Measurements from ENCODE around the gene MAP4K2.

Gene MAP4K2

DNA sequence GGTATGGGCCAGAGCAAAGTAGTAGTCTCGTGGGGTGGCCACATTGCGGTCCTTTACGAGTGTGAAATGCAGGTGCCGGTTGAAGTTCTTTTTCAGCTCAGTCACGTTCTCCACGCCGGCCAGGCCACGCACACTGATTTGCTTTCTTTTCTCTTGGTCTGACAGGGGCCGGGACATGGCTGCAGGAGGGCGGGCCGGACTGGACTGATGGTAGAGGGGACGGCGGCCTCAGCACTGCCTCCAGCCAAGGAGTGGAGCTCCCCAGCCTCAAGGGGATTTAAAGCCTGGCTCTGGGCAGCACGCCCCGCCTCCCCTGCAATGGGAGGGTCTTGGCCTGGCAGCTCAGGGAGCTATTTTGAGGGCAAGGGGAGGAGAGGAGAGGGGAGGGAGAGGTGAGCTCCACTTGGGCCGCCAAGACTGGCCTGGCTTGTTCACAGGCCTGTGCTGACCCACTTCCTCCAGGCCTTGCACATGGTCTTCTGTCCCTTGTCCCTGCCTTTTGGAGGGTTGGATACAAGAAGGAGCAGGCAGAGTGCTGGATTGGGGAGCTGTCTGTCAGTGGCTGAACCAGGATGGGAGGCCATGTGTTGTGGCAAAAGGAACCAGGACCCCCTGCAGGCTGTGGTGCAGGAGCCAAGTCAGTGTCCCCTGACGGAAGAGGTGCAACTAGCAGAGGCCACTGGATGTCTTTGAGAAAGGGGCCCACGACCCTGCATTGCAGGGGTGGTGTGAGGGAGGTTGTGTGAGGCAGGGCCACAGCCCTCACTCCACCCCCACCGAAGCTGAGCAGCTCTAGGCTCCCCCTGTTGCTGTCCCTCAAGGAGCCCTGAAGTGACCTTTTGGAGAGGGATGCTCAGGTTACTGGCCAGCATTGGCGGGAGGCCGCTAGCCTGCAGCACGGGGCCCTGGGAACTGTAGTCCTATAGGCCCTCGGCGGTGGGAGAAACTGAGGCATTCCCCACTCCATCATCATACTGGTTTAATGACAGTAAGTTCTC is 43.0 kb downstream of the MAP4K2 start, which contains the start of gene PYGM:
TSS of gene PYGM (minus strand) at position 253 of the 998 bp plus-strand sequence. CDS start at position 177, 76 bp downstream.
- no peak within 1 kb of the TSS for H3K4me2 ChIP-seq (ENCODE audit: low read depth, low read length)
- no peak within 1 kb of the TSS for H3K4me3 ChIP-seq (ENCODE audit: low read length)
- H2AFZ ChIP-seq (ENCODE audit: low read length), result no peak within 1 kb of the TSS
- no peaks in the 10 kb centered on the region for H3K27me3 ChIP-seq (replicated peaks; ENCODE audit: insufficient read depth, low read length)
- no peak for DNase-seq
- H3K9ac ChIP-seq (ENCODE audit: low read length), result no peak within 1 kb of the TSS
- no peaks in the 10 kb centered on the region for H3K9me2 ChIP-seq (replicated peaks; ENCODE audit: insufficient read depth, low read length)
- no peaks in the 10 kb centered on the region for H3K4me1 ChIP-seq (ENCODE audit: low read length)
- TF ChIP-seq EZH2phosphoT487 (IDR thresholded peaks at IDR 0.05; ENCODE audit: low read length) (no peak), EZH2 (optimal IDR thresholded peaks at IDR 0.05; ENCODE audit: low read depth, low read length) (no peak)
- TF ChIP-seq, protein P1, sequence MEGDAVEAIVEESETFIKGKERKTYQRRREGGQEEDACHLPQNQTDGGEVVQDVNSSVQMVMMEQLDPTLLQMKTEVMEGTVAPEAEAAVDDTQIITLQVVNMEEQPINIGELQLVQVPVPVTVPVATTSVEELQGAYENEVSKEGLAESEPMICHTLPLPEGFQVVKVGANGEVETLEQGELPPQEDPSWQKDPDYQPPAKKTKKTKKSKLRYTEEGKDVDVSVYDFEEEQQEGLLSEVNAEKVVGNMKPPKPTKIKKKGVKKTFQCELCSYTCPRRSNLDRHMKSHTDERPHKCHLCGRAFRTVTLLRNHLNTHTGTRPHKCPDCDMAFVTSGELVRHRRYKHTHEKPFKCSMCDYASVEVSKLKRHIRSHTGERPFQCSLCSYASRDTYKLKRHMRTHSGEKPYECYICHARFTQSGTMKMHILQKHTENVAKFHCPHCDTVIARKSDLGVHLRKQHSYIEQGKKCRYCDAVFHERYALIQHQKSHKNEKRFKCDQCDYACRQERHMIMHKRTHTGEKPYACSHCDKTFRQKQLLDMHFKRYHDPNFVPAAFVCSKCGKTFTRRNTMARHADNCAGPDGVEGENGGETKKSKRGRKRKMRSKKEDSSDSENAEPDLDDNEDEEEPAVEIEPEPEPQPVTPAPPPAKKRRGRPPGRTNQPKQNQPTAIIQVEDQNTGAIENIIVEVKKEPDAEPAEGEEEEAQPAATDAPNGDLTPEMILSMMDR (IDR thresholded peaks at IDR 0.05; ENCODE audit: low read length), result no peak
- no peak within 1 kb of the TSS for H3K27ac ChIP-seq (ENCODE audit: low read length)
- no peaks in the 10 kb centered on the region for H3K9me3 ChIP-seq (replicated peaks; ENCODE audit: insufficient read depth, low read length)
- no peaks in the 10 kb centered on the region for H3K79me2 ChIP-seq (ENCODE audit: low read length)
- peaks cover 3% of the 10 kb centered on the region; the same call in 1 of the 2 replicates for H3K36me3 ChIP-seq (replicated peaks; ENCODE audit: insufficient read depth, low read length)
- peaks cover 35% of the 10 kb centered on the region for H3F3A ChIP-seq (ENCODE audit: insufficient read depth, low read length)
- H4K20me1 ChIP-seq (ENCODE audit: insufficient read depth, low read length), result peaks cover 8% of the 10 kb centered on the region

DNA sequence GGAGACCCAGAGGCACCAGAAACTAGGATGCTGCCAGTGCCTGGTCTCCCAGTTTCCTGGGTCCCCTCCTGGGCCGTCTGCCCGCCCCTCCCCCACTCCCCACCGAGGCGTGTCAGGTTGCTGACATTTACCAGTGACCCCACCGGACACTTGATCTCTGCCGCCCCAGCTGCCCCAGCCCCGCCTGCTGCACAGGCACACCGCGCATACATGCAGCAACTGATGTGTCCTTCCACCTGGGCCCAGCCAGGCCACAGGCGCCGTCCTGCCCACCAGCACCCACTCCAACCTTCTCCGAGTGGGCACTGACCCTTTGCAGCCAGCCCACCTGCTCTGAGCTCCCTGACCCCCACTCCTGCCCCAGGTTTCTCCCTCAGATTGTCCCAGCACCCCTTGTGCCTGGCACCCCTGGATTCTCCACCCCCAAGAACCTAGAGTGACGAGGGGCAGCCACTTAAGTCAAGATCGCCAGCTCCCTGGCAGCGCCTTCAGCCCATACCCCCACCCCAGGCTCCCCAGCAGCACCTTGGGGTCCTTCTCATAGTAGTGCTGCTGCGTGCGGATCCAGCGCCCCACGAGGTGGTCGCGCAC is 43.8 kb downstream of the MAP4K2 start:
- H3F3A ChIP-seq (ENCODE audit: insufficient read depth, low read length), result peaks cover 32% of the 10 kb centered on the region
- no peaks in the 10 kb centered on the region for H3K9me2 ChIP-seq (replicated peaks; ENCODE audit: insufficient read depth, low read length)
- H4K20me1 ChIP-seq (ENCODE audit: insufficient read depth, low read length), result peaks cover 8% of the 10 kb centered on the region
- H3K27me3 ChIP-seq (replicated peaks; ENCODE audit: insufficient read depth, low read length), result no peaks in the 10 kb centered on the region
- H3K27ac ChIP-seq (ENCODE audit: low read length), result no peak overlapping the region
- H3K4me2 ChIP-seq (ENCODE audit: low read depth, low read length), result no peak overlapping the region
- H2AFZ ChIP-seq (ENCODE audit: low read length), result no peak overlapping the region
- no peak overlapping the region for H3K4me3 ChIP-seq (ENCODE audit: low read length)
- no peaks in the 10 kb centered on the region for H3K79me2 ChIP-seq (ENCODE audit: low read length)
- DNase-seq, result no peak
- H3K9ac ChIP-seq (ENCODE audit: low read length), result no peak overlapping the region
- no peaks in the 10 kb centered on the region for H3K9me3 ChIP-seq (replicated peaks; ENCODE audit: insufficient read depth, low read length)
- TF ChIP-seq EZH2 (optimal IDR thresholded peaks at IDR 0.05; ENCODE audit: low read depth, low read length) (no peak), EZH2phosphoT487 (IDR thresholded peaks at IDR 0.05; ENCODE audit: low read length) (no peak)
- TF ChIP-seq, protein P1 (IDR thresholded peaks at IDR 0.05; ENCODE audit: low read length), result no peak
- no peaks in the 10 kb centered on the region for H3K4me1 ChIP-seq (ENCODE audit: low read length)
- H3K36me3 ChIP-seq (replicated peaks; ENCODE audit: insufficient read depth, low read length), result peaks cover 3% of the 10 kb centered on the region; the same call in 1 of the 2 replicates

DNA sequence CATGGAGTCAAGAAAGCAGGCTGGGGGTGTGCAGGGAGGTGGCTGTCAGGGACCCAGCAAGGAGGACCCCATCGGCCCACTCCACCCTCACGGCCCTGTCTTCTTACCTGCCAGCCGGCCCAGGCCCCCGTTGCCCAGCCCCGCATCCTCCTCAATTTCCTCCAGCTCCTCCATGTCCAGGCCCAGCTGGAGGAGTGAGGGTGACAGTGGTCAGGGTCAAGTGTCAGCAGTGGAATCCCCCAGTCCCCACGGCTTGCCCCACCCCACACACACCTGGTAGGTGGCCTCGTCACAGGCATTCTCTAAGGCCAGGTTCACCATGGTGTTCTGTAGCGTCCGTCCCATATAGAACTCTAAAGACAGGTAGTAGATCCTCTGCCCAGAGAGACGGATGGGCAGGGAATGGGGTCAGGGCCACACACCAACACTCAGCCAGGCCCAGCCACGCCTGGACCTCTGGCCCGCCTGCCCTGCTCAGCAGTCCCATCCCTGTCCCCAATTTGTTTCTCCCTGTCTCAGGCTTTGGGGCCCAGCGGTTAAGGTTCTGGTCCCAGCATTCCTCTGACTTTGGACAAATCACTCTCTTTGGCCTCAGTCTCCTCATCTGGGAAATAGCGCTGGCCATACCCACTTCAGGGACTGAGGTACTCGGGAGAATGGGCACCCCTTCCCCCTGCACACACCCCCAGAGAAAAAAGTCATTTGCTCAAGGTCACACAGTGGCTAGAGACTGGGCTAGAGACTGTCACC is 44.5 kb downstream of the MAP4K2 start:
- Histone ChIP-seq H3F3A (ENCODE audit: insufficient read depth, low read length) (peaks cover 25% of the 10 kb centered on the region), H3K9me2 (replicated peaks; ENCODE audit: insufficient read depth, low read length) (no peaks in the 10 kb centered on the region), H3K4me3 (ENCODE audit: low read length) (no peak overlapping the region), H3K4me2 (ENCODE audit: low read depth, low read length) (no peak overlapping the region), H3K27me3 (replicated peaks; ENCODE audit: insufficient read depth, low read length) (no peaks in the 10 kb centered on the region), H2AFZ (ENCODE audit: low read length) (no peak overlapping the region), H4K20me1 (ENCODE audit: insufficient read depth, low read length) (peaks cover 8% of the 10 kb centered on the region; the same call in 1 of the 2 replicates), H3K9ac (ENCODE audit: low read length) (no peak overlapping the region), H3K36me3 (replicated peaks; ENCODE audit: insufficient read depth, low read length) (peaks cover 2% of the 10 kb centered on the region; the same call in 1 of the 2 replicates), H3K79me2 (ENCODE audit: low read length) (no peaks in the 10 kb centered on the region), H3K9me3 (replicated peaks; ENCODE audit: insufficient read depth, low read length) (no peaks in the 10 kb centered on the region), H3K4me1 (ENCODE audit: low read length) (no peaks in the 10 kb centered on the region), H3K27ac (ENCODE audit: low read length) (no peak overlapping the region)
- no peak for DNase-seq
- TF ChIP-seq, protein P1 (IDR thresholded peaks at IDR 0.05; ENCODE audit: low read length), result no peak
- TF ChIP-seq EZH2phosphoT487 (IDR thresholded peaks at IDR 0.05; ENCODE audit: low read length) (no peak), EZH2 (optimal IDR thresholded peaks at IDR 0.05; ENCODE audit: low read depth, low read length) (no peak)

All from MM.1S (cell line).